Lower leg skin (tissue), 3 donors: ENCODE measurements around the gene ABCA7.

Source experiments
- POLR2A ChIP-seq, 2 donors: fragments of 450-650 bp; IDR thresholded peaks; one replicate each; pipeline ENCODE4 v1.6.1; 2016 to 2017; ENCODE audit warnings: antibody characterized with exemption in 2 of 2, mild to moderate bottlenecking in 1 of 2, moderate library complexity in 1 of 2
- TF ChIP-seq, protein P1 (sequence below), 3 donors: fragments of 450-650 bp; IDR thresholded peaks; one replicate each; pipeline ENCODE4 v1.5.1; 2016; ENCODE audit warnings: antibody characterized with exemption in 3 of 3, mild to moderate bottlenecking in 3 of 3, moderate library complexity in 2 of 3

DNA sequence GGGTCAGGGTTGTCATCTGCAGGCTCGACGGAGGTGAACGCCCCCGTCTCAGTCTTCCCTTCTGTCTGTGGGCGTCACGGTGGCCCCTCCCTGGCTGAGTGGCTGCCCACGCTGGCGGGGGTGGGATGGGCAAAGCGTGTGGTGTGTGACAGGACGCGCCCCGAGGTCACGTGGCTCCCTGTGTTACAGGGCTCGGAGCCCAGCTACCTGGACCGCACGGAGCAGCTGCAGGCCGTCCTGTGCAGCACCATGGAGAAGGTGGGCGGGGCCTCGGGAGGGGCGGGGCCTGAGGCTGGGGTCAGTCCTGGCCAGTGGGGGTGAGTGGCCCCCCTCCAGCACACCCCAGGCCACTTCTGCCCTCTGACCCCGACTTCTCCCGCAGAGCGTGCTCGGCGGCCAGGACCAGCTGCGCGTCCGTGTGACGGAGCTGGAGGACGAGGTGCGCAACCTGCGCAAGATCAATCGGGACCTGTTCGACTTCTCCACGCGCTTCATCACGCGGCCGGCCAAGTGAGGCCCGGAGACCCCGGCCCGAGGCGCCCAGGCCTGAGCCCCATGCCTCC, 46.0 kb upstream of the ABCA7 start:
- TF ChIP-seq, protein P1, sequence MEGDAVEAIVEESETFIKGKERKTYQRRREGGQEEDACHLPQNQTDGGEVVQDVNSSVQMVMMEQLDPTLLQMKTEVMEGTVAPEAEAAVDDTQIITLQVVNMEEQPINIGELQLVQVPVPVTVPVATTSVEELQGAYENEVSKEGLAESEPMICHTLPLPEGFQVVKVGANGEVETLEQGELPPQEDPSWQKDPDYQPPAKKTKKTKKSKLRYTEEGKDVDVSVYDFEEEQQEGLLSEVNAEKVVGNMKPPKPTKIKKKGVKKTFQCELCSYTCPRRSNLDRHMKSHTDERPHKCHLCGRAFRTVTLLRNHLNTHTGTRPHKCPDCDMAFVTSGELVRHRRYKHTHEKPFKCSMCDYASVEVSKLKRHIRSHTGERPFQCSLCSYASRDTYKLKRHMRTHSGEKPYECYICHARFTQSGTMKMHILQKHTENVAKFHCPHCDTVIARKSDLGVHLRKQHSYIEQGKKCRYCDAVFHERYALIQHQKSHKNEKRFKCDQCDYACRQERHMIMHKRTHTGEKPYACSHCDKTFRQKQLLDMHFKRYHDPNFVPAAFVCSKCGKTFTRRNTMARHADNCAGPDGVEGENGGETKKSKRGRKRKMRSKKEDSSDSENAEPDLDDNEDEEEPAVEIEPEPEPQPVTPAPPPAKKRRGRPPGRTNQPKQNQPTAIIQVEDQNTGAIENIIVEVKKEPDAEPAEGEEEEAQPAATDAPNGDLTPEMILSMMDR (IDR thresholded peaks at IDR 0.05) = no peak
- no peak for TF ChIP-seq POLR2A (IDR thresholded peaks at IDR 0.05)
